Neural cell (in vitro differentiated cells): Measurements from ENCODE around the gene CNOT4. TPM values are rescaled to one million over a fixed set of nuclear protein-coding genes. Genes with fewer than 3 reads are reported as not detected.
A peak's percentile ranks its signal among the peaks of the same experiment; 100 is the strongest.

ENCODE experiments used
- H2AFZ ChIP-seq: fragments of 200-600, 300-800 bp; sonication (generic), shearing (Covaris generic); 2 replicates; pipeline ENCODE4 v1.6.0; 2014; ENCODE audit warnings: low read depth, mild to moderate bottlenecking, antibody characterized with exemption, low read length, moderate library complexity
- H3F3A ChIP-seq: fragments of 200-600 bp; shearing (Covaris generic); 2 replicates; pipeline ENCODE4 v1.6.1; 2016; ENCODE audit warnings: mild to moderate bottlenecking, moderate library complexity, mixed read lengths, antibody characterized with exemption, low read length; ENCODE audit not compliant: insufficient read depth, poor library complexity, severe bottlenecking
- H3K27ac ChIP-seq: fragments of 200-600, 300-800 bp; sonication (generic), shearing (Covaris generic); 2 replicates; pipeline ENCODE4 v1.5.1; 2014; ENCODE audit warnings: mild to moderate bottlenecking, low read length, moderate library complexity
- H3K27me3 ChIP-seq: fragments of 300-800, 200-600 bp; sonication (generic), shearing (Covaris generic); 2 replicates; pipeline ENCODE4 v1.6.0; 2014; ENCODE audit warnings: mild to moderate bottlenecking, low read depth, low read length, moderate library complexity; ENCODE audit not compliant: insufficient read depth
- H3K36me3 ChIP-seq: fragments of 300-800, 200-600 bp; sonication (generic), shearing (Covaris generic); 2 replicates; pipeline ENCODE4 v1.5.1; 2014; ENCODE audit warnings: mild to moderate bottlenecking, antibody characterized with exemption, low read length, moderate library complexity; ENCODE audit not compliant: insufficient read depth
- H3K4me2 ChIP-seq: fragments of 300-800, 200-600 bp; sonication (generic), shearing (Covaris generic); 2 replicates; pipeline ENCODE4 v1.6.0; 2014; ENCODE audit warnings: mild to moderate bottlenecking, low read length
- H3K4me3 ChIP-seq: fragments of 300-800, 200-600 bp; sonication (generic), shearing (Covaris generic); 2 replicates; pipeline ENCODE4 v1.5.1; 2014; ENCODE audit warnings: mild to moderate bottlenecking, low read length, moderate library complexity
- H3K79me2 ChIP-seq: fragments of 200-600 bp; shearing (Covaris generic); replicated peaks from 2 replicates; pipeline ENCODE4 v1.6.0; 2014; ENCODE audit warnings: mild to moderate bottlenecking, low read length, moderate library complexity; ENCODE audit not compliant: insufficient read depth
- H3K9ac ChIP-seq: fragments of 300-800, 200-600 bp; sonication (generic), shearing (Covaris generic); 2 replicates; pipeline ENCODE4 v1.6.1; 2016; ENCODE audit warnings: mild to moderate bottlenecking, low read length, mixed read lengths
- H3K9me2 ChIP-seq: fragments of 200-600 bp; shearing (Covaris generic); 2 replicates; pipeline ENCODE4 v1.6.1; 2016; ENCODE audit warnings: mild to moderate bottlenecking, low read length, mixed read lengths; ENCODE audit not compliant: insufficient read depth
- H3K9me3 ChIP-seq: fragments of 200-600, 300-800 bp; sonication (generic), shearing (Covaris generic); 2 replicates; pipeline ENCODE4 v1.6.1; 2016; ENCODE audit warnings: mild to moderate bottlenecking, mixed run types, low read length, moderate library complexity, mixed read lengths
- H4K20me1 ChIP-seq: fragments of 200-600 bp; shearing (Covaris generic); 2 replicates; pipeline ENCODE4 v1.6.1; 2016; ENCODE audit warnings: mild to moderate bottlenecking, mixed run types; ENCODE audit not compliant: insufficient read depth
- EP300 ChIP-seq: fragments of 450-650 bp; conservative IDR thresholded peaks from 2 replicates; pipeline ENCODE4 v1.6.1; 2014; ENCODE audit warnings: antibody characterized with exemption, mild to moderate bottlenecking, moderate library complexity; ENCODE audit not compliant: poor library complexity, severe bottlenecking
- EZH2 ChIP-seq: fragments of 200-600, 300-800 bp; shearing (Covaris generic), sonication (generic); IDR thresholded peaks from 2 replicates; pipeline ENCODE4 v1.6.1; 2014; ENCODE audit warnings: antibody characterized with exemption, low read length, borderline replicate concordance, mild to moderate bottlenecking; ENCODE audit not compliant: insufficient read depth, poor library complexity, severe bottlenecking
- MXI1 ChIP-seq: fragments of 450-650 bp; conservative IDR thresholded peaks from 2 replicates; pipeline ENCODE4 v1.6.1; 2014; ENCODE audit warnings: antibody characterized with exemption, mild to moderate bottlenecking; ENCODE audit not compliant: poor library complexity, severe bottlenecking
- POLR2AphosphoS5 ChIP-seq: IDR thresholded peaks from 2 replicates; pipeline ENCODE4 v1.6.1; 2012
- RAD21 ChIP-seq: fragments of 450-650 bp; conservative IDR thresholded peaks from 2 replicates; pipeline ENCODE4 v1.6.1; 2014; ENCODE audit warnings: antibody characterized with exemption, mild to moderate bottlenecking, moderate library complexity
- SMC3 ChIP-seq: fragments of 450-650 bp; conservative IDR thresholded peaks from 2 replicates; pipeline ENCODE4 v1.6.1; 2014; ENCODE audit warnings: antibody characterized with exemption, mild to moderate bottlenecking, moderate library complexity; ENCODE audit not compliant: poor library complexity
- TAF1 ChIP-seq: IDR thresholded peaks from 2 replicates; pipeline ENCODE4 v1.6.1; 2012; ENCODE audit warnings: low read depth
- polyA plus RNA-seq: library from polyadenylated mRNA; depleted of rRNA; stranded (reverse); fragments of >200 nt; gene quantifications from 2 replicates; pipeline ENCODE4 v1.2.3, GENCODE V29; 2014
- TF ChIP-seq, protein P1 (sequence below): fragments of 450-650 bp; IDR thresholded peaks from 2 replicates; pipeline ENCODE4 v1.5.1; 2014; ENCODE audit warnings: antibody characterized with exemption, mild to moderate bottlenecking, moderate library complexity; ENCODE audit not compliant: poor library complexity, severe bottlenecking
- TF ChIP-seq, protein P2 (sequence below): IDR thresholded peaks from 2 replicates; pipeline ENCODE4 v1.6.1; 2012; ENCODE audit warnings: borderline replicate concordance

The CNOT4 gene
- polyA plus RNA-seq, 1 donor from 2014 or later, result 6.4 TPM

DNA sequence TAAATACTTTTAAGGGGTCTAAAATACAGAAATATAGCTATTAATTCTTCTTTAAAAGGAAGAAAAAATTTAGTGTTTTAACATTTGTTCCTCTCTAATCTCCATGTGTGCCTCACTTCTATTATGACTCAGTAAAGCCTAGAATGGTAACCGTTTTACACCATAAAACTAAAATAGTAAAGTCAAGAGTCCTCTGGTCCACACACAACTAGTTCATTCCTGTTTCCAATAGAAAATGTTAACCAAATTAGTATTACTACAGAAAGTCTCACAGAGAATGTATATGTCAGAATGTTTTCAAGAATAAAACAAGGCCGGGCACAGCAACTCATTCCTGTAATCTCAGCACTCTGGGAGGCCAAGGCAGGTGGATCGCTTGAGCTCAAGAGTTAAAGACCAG is 55.8 kb downstream of the CNOT4 start:
- H3K79me2 ChIP-seq, result peaks cover 14% of the 10 kb centered on the region
- TF ChIP-seq MXI1 (no peak), RAD21 (no peak), EP300 (no peak), EZH2 (no peak), SMC3 (no peak), POLR2AphosphoS5 (no peak), TAF1 (no peak)
- TF ChIP-seq, protein P1, sequence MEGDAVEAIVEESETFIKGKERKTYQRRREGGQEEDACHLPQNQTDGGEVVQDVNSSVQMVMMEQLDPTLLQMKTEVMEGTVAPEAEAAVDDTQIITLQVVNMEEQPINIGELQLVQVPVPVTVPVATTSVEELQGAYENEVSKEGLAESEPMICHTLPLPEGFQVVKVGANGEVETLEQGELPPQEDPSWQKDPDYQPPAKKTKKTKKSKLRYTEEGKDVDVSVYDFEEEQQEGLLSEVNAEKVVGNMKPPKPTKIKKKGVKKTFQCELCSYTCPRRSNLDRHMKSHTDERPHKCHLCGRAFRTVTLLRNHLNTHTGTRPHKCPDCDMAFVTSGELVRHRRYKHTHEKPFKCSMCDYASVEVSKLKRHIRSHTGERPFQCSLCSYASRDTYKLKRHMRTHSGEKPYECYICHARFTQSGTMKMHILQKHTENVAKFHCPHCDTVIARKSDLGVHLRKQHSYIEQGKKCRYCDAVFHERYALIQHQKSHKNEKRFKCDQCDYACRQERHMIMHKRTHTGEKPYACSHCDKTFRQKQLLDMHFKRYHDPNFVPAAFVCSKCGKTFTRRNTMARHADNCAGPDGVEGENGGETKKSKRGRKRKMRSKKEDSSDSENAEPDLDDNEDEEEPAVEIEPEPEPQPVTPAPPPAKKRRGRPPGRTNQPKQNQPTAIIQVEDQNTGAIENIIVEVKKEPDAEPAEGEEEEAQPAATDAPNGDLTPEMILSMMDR, result no peak
- TF ChIP-seq, protein P2, sequence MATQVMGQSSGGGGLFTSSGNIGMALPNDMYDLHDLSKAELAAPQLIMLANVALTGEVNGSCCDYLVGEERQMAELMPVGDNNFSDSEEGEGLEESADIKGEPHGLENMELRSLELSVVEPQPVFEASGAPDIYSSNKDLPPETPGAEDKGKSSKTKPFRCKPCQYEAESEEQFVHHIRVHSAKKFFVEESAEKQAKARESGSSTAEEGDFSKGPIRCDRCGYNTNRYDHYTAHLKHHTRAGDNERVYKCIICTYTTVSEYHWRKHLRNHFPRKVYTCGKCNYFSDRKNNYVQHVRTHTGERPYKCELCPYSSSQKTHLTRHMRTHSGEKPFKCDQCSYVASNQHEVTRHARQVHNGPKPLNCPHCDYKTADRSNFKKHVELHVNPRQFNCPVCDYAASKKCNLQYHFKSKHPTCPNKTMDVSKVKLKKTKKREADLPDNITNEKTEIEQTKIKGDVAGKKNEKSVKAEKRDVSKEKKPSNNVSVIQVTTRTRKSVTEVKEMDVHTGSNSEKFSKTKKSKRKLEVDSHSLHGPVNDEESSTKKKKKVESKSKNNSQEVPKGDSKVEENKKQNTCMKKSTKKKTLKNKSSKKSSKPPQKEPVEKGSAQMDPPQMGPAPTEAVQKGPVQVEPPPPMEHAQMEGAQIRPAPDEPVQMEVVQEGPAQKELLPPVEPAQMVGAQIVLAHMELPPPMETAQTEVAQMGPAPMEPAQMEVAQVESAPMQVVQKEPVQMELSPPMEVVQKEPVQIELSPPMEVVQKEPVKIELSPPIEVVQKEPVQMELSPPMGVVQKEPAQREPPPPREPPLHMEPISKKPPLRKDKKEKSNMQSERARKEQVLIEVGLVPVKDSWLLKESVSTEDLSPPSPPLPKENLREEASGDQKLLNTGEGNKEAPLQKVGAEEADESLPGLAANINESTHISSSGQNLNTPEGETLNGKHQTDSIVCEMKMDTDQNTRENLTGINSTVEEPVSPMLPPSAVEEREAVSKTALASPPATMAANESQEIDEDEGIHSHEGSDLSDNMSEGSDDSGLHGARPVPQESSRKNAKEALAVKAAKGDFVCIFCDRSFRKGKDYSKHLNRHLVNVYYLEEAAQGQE, result no peak
- H4K20me1 ChIP-seq, result no peaks in the 10 kb centered on the region

DNA sequence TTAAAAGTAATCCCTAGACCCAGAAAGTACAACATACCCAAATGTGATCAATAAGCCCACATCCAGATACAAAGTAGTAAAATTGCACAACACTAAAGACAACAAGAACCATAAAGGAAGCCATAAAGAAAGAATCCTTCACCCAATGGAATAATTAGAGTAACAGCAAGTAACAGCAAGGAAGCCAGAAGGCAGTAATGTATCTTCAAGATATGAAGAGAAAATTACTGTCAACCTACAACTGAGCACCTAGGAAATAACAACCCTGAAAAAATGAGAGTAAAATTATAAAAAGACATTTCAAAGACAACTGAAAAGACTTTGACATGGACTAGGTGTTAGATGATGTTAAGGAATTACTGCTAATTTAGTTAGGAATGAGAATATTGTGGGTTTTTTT is 60.5 kb downstream of the CNOT4 start:
- Histone ChIP-seq H3K79me2 (peaks cover 7% of the 10 kb centered on the region), H4K20me1 (no peaks in the 10 kb centered on the region)

More for the DNA sequence above, 55.8 kb downstream of the CNOT4 start:
- H3K4me3 ChIP-seq, result no peak overlapping the region
- H3F3A ChIP-seq, result peaks cover 3% of the 10 kb centered on the region
- no peaks in the 10 kb centered on the region for H3K9me3 ChIP-seq
- no peak overlapping the region for H3K27ac ChIP-seq
- H3K4me2 ChIP-seq, result no peak overlapping the region
- no peak overlapping the region for H3K9ac ChIP-seq
- no peaks in the 10 kb centered on the region for H3K27me3 ChIP-seq
- no peak overlapping the region for H2AFZ ChIP-seq
- H3K9me2 ChIP-seq, result no peaks in the 10 kb centered on the region
- no peaks in the 10 kb centered on the region for H3K36me3 ChIP-seq

More for the DNA sequence above, 60.5 kb downstream of the CNOT4 start:
- Histone ChIP-seq H2AFZ (no peak overlapping the region), H3K27me3 (no peaks in the 10 kb centered on the region), H3K4me2 (peak overlapping the region; percentile 10), H3K9ac (no peak overlapping the region), H3K9me3 (no peaks in the 10 kb centered on the region), H3F3A (peaks cover 3% of the 10 kb centered on the region), H3K27ac (peak overlapping the region; percentile 54), H3K4me3 (no peak overlapping the region), H3K36me3 (no peaks in the 10 kb centered on the region), H3K9me2 (no peaks in the 10 kb centered on the region)
- TF ChIP-seq, protein P1, result no peak
- TF ChIP-seq, protein P2, result no peak
- TF ChIP-seq EZH2 (no peak), EP300 (peak; percentile 51), TAF1 (no peak), RAD21 (peak; percentile 16), POLR2AphosphoS5 (peak; percentile 17)
